Measurements from ENCODE around the gene HARBI1. TPM values are rescaled to one million over a fixed set of nuclear protein-coding genes. Genes with fewer than 3 reads are reported as not detected.

HARBI1 gene
- total RNA-seq, 1 experiment from 2014 or later = 6.3 TPM

DNA sequence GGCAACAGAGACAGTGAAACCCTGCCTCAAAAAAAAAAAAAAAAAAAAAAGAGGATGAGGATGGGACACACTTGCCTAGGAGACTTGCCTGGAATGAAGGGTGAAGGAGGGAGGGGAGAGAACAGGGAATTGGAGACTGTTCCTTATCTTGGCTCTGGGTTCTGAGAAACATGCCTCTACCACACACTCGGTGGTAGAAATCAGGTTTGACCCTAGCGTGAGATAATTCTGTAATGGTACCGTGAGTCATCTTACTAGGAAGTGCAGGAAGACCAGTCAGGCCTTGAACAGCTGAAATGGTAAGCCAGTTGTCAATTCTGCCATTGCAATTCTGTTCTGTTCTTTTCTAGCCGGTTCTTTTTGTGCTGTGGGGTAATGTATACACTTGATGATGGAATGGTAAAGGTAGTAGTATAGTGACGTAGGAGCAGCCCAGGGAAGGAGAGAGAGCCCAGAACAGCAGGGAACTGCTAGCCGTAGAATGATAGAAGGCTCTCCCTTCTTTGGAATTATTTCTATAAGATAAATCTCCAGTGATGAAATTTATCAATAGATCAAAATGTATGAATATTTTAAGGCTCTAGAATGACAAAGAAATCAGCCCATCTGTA lies 19.3 kb downstream of the HARBI1 start:
- no peak for DNase-seq
- Histone ChIP-seq H2AK5ac (ENCODE audit: insufficient read length, low read length) (no peak overlapping the region), H3K9ac (ENCODE audit: extremely low read depth, insufficient read length, low read length) (no peak overlapping the region), H3T11ph (ENCODE audit: low read length) (no peak overlapping the region), H3K4me1 (ENCODE audit: insufficient read depth, low read length) (no peaks in the 10 kb centered on the region), H2BK5ac (ENCODE audit: insufficient read length, low read length) (no peak overlapping the region), H4K91ac (ENCODE audit: insufficient read length, low read depth, low read length) (no peak overlapping the region), H4K20me1 (ENCODE audit: control insufficient read depth, insufficient read depth, insufficient read length) (no peaks in the 10 kb centered on the region), H3K27me3 (ENCODE audit: insufficient read depth, low read length) (no peaks in the 10 kb centered on the region), H3K56ac (ENCODE audit: insufficient read length, low read depth, low read length) (no peak overlapping the region), H2BK12ac (ENCODE audit: insufficient read length, low read depth, low read length) (no peak overlapping the region), H2BK15ac (ENCODE audit: low read depth, low read length) (no peak overlapping the region), H3K79me2 (ENCODE audit: insufficient read depth, low read length) (peaks cover 6% of the 10 kb centered on the region; the same call in 1 of the 2 replicates), H3K4ac (ENCODE audit: low read depth, low read length) (no peak overlapping the region), H4K5ac (ENCODE audit: insufficient read length, low read depth, low read length) (no peak overlapping the region), H2BK20ac (ENCODE audit: low read depth, low read length, poor library complexity, severe bottlenecking) (no peak overlapping the region), H3K18ac (ENCODE audit: insufficient read length, low read depth, low read length) (no peak overlapping the region), H3K79me1 (ENCODE audit: insufficient read depth, low read depth, low read length, poor library complexity, severe bottlenecking) (no peaks in the 10 kb centered on the region), H2AFZ (ENCODE audit: low read length) (no peak overlapping the region), H3K14ac (ENCODE audit: insufficient read depth, low read length) (no peak overlapping the region), H3K23me2 (ENCODE audit: insufficient read length, low read depth, low read length, poor library complexity, severe bottlenecking) (peaks cover 5% of the 10 kb centered on the region), H3K4me2 (ENCODE audit: insufficient read depth, insufficient read length, low read length) (no peak overlapping the region), H3K23ac (ENCODE audit: insufficient read length, low read depth, low read length) (no peak overlapping the region), H3K9me3 (ENCODE audit: control insufficient read depth, low read depth, low read length) (no peaks in the 10 kb centered on the region), H4K8ac (replicated peaks; ENCODE audit: insufficient read length, low read depth, low read length) (no peak overlapping the region), H3K27ac (ENCODE audit: insufficient read length, low read depth, low read length) (no peak overlapping the region), H2BK120ac (ENCODE audit: low read depth, low read length, poor library complexity, severe bottlenecking) (no peak overlapping the region)
- Mint-ChIP-seq H3K9me3 (no peaks in the 10 kb centered on the region), H3K27ac (no peak overlapping the region; a peak in 1 of 7 replicates), H3K4me1 (peaks cover 12 to 13% of the 10 kb centered on the region in 2 experiments), H3K27me3 (ENCODE audit: low read depth) (no peaks in the 10 kb centered on the region), H3K36me3 (ENCODE audit: insufficient read depth in 1 of 3, low read depth in 3 of 3) (peaks cover 0 to 2% (median 0%) of the 10 kb centered on the region in 3 experiments; a peak in 1 of 7 replicates), H3K4me3 (no peak overlapping the region)
- WGBS (ENCODE audit: extremely low coverage, insufficient read length, low lambda C conversion rate) = no CpG with 5 or more reads among the region's 6 CpGs
- TF ChIP-seq, protein P1, sequence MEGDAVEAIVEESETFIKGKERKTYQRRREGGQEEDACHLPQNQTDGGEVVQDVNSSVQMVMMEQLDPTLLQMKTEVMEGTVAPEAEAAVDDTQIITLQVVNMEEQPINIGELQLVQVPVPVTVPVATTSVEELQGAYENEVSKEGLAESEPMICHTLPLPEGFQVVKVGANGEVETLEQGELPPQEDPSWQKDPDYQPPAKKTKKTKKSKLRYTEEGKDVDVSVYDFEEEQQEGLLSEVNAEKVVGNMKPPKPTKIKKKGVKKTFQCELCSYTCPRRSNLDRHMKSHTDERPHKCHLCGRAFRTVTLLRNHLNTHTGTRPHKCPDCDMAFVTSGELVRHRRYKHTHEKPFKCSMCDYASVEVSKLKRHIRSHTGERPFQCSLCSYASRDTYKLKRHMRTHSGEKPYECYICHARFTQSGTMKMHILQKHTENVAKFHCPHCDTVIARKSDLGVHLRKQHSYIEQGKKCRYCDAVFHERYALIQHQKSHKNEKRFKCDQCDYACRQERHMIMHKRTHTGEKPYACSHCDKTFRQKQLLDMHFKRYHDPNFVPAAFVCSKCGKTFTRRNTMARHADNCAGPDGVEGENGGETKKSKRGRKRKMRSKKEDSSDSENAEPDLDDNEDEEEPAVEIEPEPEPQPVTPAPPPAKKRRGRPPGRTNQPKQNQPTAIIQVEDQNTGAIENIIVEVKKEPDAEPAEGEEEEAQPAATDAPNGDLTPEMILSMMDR (conservative IDR thresholded peaks at IDR 0.05) = no peak
